Tibial nerve (tissue), 3 donors: Measurements from ENCODE around the gene MCM3AP.

ENCODE experiments used
- POLR2A ChIP-seq, 2 donors: fragments of 450-650 bp; IDR thresholded peaks; one replicate each; pipeline ENCODE4 v1.6.1; 2017; ENCODE audit warnings: antibody characterized with exemption in 2 of 2, mild to moderate bottlenecking in 2 of 2, moderate library complexity in 2 of 2
- TF ChIP-seq, protein P1 (sequence below), 5 experiments: fragments of 200-600 bp in 3 of 5; fragments of 450-650 bp in 2 of 5; sonication (generic) in 3 of 5; IDR thresholded peaks; one replicate each; pipeline ENCODE4 v1.5.1; 2016 to 2019; ENCODE audit warnings: antibody characterized with exemption in 5 of 5, mild to moderate bottlenecking in 3 of 5, moderate library complexity in 2 of 5

GRCh38 chr21:46191686-46192575 is 93.5 kb downstream of the MCM3AP start:
- TF ChIP-seq, protein P1, sequence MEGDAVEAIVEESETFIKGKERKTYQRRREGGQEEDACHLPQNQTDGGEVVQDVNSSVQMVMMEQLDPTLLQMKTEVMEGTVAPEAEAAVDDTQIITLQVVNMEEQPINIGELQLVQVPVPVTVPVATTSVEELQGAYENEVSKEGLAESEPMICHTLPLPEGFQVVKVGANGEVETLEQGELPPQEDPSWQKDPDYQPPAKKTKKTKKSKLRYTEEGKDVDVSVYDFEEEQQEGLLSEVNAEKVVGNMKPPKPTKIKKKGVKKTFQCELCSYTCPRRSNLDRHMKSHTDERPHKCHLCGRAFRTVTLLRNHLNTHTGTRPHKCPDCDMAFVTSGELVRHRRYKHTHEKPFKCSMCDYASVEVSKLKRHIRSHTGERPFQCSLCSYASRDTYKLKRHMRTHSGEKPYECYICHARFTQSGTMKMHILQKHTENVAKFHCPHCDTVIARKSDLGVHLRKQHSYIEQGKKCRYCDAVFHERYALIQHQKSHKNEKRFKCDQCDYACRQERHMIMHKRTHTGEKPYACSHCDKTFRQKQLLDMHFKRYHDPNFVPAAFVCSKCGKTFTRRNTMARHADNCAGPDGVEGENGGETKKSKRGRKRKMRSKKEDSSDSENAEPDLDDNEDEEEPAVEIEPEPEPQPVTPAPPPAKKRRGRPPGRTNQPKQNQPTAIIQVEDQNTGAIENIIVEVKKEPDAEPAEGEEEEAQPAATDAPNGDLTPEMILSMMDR (IDR thresholded peaks at IDR 0.05), result no peak
- no peak for TF ChIP-seq POLR2A (IDR thresholded peaks at IDR 0.05)
